ENCODE measurements around the gene EIPR1. TPM values are rescaled to one million over a fixed set of nuclear protein-coding genes. Genes with fewer than 3 reads are reported as not detected.

EIPR1 gene
- total and polyA plus RNA-seq, 2 donors from 2014 or later: 28.2 to 37.8 TPM

GRCh38 chr2:3293221-3293620 lies 84.4 kb downstream of the EIPR1 start:
- no peak for TF ChIP-seq CTCF (IDR thresholded peaks at IDR 0.05; ENCODE audit: borderline replicate concordance, extremely low read depth, insufficient read depth)

GRCh38 chr2:3292416-3292815 lies 85.2 kb downstream of the EIPR1 start:
- no peak overlapping the region for H3K27ac ChIP-seq (ENCODE audit: low read depth in 2 of 2, low read length in 2 of 2)
- H3K9me3 ChIP-seq (ENCODE audit: control insufficient read depth in 2 of 3, insufficient read depth in 1 of 3, low read length in 3 of 3): no peaks in the 10 kb centered on the region
- H3K27me3 ChIP-seq (ENCODE audit: control insufficient read depth, insufficient read depth, low read length): no peaks in the 10 kb centered on the region
- no peak for FAIRE-seq
- H3K9ac ChIP-seq (ENCODE audit: low read length in 3 of 3): no peak overlapping the region
- no peaks in the 10 kb centered on the region for H3K36me3 ChIP-seq (ENCODE audit: control insufficient read depth in 2 of 3, insufficient read depth in 3 of 3, low read length in 3 of 3)
- no peak for TF ChIP-seq CTCF (IDR thresholded peaks at IDR 0.05; ENCODE audit: borderline replicate concordance, extremely low read depth, insufficient read depth)
- no peaks in the 10 kb centered on the region for H3K4me1 ChIP-seq (ENCODE audit: control insufficient read depth in 2 of 3, insufficient read depth in 2 of 3, low read depth in 1 of 3, low read length in 3 of 3)
- intact Hi-C loops (cut with DNase I): no loop called here
- H3K4me3 ChIP-seq (ENCODE audit: low read length in 3 of 3): no peak overlapping the region
- DNase-seq: peak in 1 of 5 donors; percentile 23

More at GRCh38 chr2:3293221-3293620, 84.4 kb downstream of the EIPR1 start:
- no peaks in the 10 kb centered on the region for H3K36me3 ChIP-seq (ENCODE audit: control insufficient read depth in 2 of 3, insufficient read depth in 3 of 3, low read length in 3 of 3)
- intact Hi-C loops (cut with DNase I): no loop called here
- H3K4me3 ChIP-seq (ENCODE audit: low read length in 3 of 3): no peak overlapping the region
- DNase-seq (peak in 1 of 5 donors; percentile 25), FAIRE-seq (no peak)
- no peak overlapping the region for H3K9ac ChIP-seq (ENCODE audit: low read length in 3 of 3)
- no peaks in the 10 kb centered on the region for H3K4me1 ChIP-seq (ENCODE audit: control insufficient read depth in 2 of 3, insufficient read depth in 2 of 3, low read depth in 1 of 3, low read length in 3 of 3)
- H3K9me3 ChIP-seq (ENCODE audit: control insufficient read depth in 2 of 3, insufficient read depth in 1 of 3, low read length in 3 of 3): no peaks in the 10 kb centered on the region
- no peaks in the 10 kb centered on the region for H3K27me3 ChIP-seq (ENCODE audit: control insufficient read depth, insufficient read depth, low read length)
- H3K27ac ChIP-seq (ENCODE audit: low read depth in 2 of 2, low read length in 2 of 2): no peak overlapping the region

- Histone ChIP-seq H3K27ac (ENCODE audit: low read depth in 2 of 2, low read length in 2 of 2) (no peak overlapping the region), H3K4me1 (ENCODE audit: control insufficient read depth in 2 of 3, insufficient read depth in 2 of 3, low read depth in 1 of 3, low read length in 3 of 3) (no peaks in the 10 kb centered on the region), H3K4me3 (ENCODE audit: low read length in 3 of 3) (no peak overlapping the region), H3K27me3 (ENCODE audit: control insufficient read depth, insufficient read depth, low read length) (no peaks in the 10 kb centered on the region), H3K9ac (ENCODE audit: low read length in 3 of 3) (no peak overlapping the region), H3K9me3 (ENCODE audit: control insufficient read depth in 2 of 3, insufficient read depth in 1 of 3, low read length in 3 of 3) (no peaks in the 10 kb centered on the region), H3K36me3 (ENCODE audit: control insufficient read depth in 2 of 3, insufficient read depth in 3 of 3, low read length in 3 of 3) (no peaks in the 10 kb centered on the region)
- no peak for TF ChIP-seq CTCF (IDR thresholded peaks at IDR 0.05; ENCODE audit: borderline replicate concordance, extremely low read depth, insufficient read depth)
- intact Hi-C loops (cut with DNase I): no loop called here
- DNase-seq (peak in 1 of 5 donors; percentile 20), FAIRE-seq (no peak)
Measured at GRCh38 chr2:3291750-3292149, 85.9 kb downstream of the EIPR1 start.

- H3K9ac ChIP-seq (ENCODE audit: low read length in 3 of 3): no peak overlapping the region
- no peaks in the 10 kb centered on the region for H3K9me3 ChIP-seq (ENCODE audit: control insufficient read depth in 2 of 3, insufficient read depth in 1 of 3, low read length in 3 of 3)
- no peak overlapping the region for H3K27ac ChIP-seq (ENCODE audit: low read depth in 2 of 2, low read length in 2 of 2)
- no peaks in the 10 kb centered on the region for H3K36me3 ChIP-seq (ENCODE audit: control insufficient read depth in 2 of 3, insufficient read depth in 3 of 3, low read length in 3 of 3)
- no peak for FAIRE-seq
- intact Hi-C loops (cut with DNase I): no loop called here
- peak in 1 of 5 donors; percentile 28 for DNase-seq
- no peaks in the 10 kb centered on the region for H3K4me1 ChIP-seq (ENCODE audit: control insufficient read depth in 2 of 3, insufficient read depth in 2 of 3, low read depth in 1 of 3, low read length in 3 of 3)
- no peak for TF ChIP-seq CTCF (IDR thresholded peaks at IDR 0.05; ENCODE audit: borderline replicate concordance, extremely low read depth, insufficient read depth)
- no peaks in the 10 kb centered on the region for H3K27me3 ChIP-seq (ENCODE audit: control insufficient read depth, insufficient read depth, low read length)
- no peak overlapping the region for H3K4me3 ChIP-seq (ENCODE audit: low read length in 3 of 3)
Measured at GRCh38 chr2:3291113-3291512, 86.5 kb downstream of the EIPR1 start.

Data from kidney (tissue), 14 donors.